Fibroblast of lung (primary cell): Measurements from ENCODE around the gene ASAP3. TPM values are rescaled to one million over a fixed set of nuclear protein-coding genes. Genes with fewer than 3 reads are reported as not detected.
A peak's percentile ranks its signal among the peaks of the same experiment; 100 is the strongest.

Experiments used
- DNase-seq, 2 donors: peaks; one replicate each; pipeline versions ENCODE4 v3.0.0 to v3.0.0-alpha.2; 2010; ENCODE audit warnings: low read depth in 2 of 2
- H2AFZ ChIP-seq: 2 replicates; pipeline ENCODE4 v1.5.1; 2012; ENCODE audit warnings: low read length, control low read depth, inconsistent platforms
- H3K27ac ChIP-seq: 2 replicates; pipeline ENCODE4 v1.5.1; 2011; ENCODE audit warnings: low read length, control low read depth; ENCODE audit not compliant: insufficient read depth
- H3K27me3 ChIP-seq: 2 replicates; pipeline ENCODE4 v1.5.1; 2011; ENCODE audit warnings: mild to moderate bottlenecking, low read length; ENCODE audit not compliant: control insufficient read depth, insufficient read depth
- H3K36me3 ChIP-seq: 2 replicates; pipeline ENCODE4 v1.5.1; 2011; ENCODE audit warnings: low read length; ENCODE audit not compliant: control insufficient read depth, insufficient read depth
- H3K4me1 ChIP-seq: 2 replicates; pipeline ENCODE4 v1.5.1; 2011; ENCODE audit warnings: low read length; ENCODE audit not compliant: control insufficient read depth, insufficient read depth; ENCODE audit errors: extremely low read depth
- H3K4me2 ChIP-seq: 2 replicates; pipeline ENCODE4 v1.5.1; 2011; ENCODE audit warnings: low read length, control low read depth; ENCODE audit not compliant: insufficient read depth; ENCODE audit errors: extremely low read depth
- H3K4me3 ChIP-seq, 4 experiments: fragments of 200-600 bp in 1 of 4; sonication (generic) in 1 of 4; replicated peaks in 1 of 4; 2 replicates each; pipeline ENCODE4 v1.5.1; 2011 to 2016; ENCODE audit warnings: low read length in 4 of 4, low read depth in 3 of 4, mild to moderate bottlenecking in 3 of 4, control low read depth in 2 of 4, inconsistent platforms in 1 of 4, mixed read lengths in 1 of 4; ENCODE audit not compliant: insufficient read depth in 1 of 4; ENCODE audit errors: control extremely low read depth in 1 of 4
- H3K79me2 ChIP-seq: 2 replicates; pipeline ENCODE4 v1.5.1; 2012; ENCODE audit warnings: mild to moderate bottlenecking, low read length, inconsistent platforms; ENCODE audit not compliant: control insufficient read depth, insufficient read depth
- H3K9ac ChIP-seq: 2 replicates; pipeline ENCODE4 v1.5.1; 2011; ENCODE audit warnings: mild to moderate bottlenecking, low read length, control low read depth; ENCODE audit not compliant: insufficient read depth
- H3K9me3 ChIP-seq: 2 replicates; pipeline ENCODE4 v1.5.1; 2012; ENCODE audit warnings: low read depth, low read length; ENCODE audit not compliant: control insufficient read depth, insufficient read depth
- H4K20me1 ChIP-seq: 2 replicates; pipeline ENCODE4 v1.5.1; 2011; ENCODE audit warnings: low read length; ENCODE audit not compliant: control insufficient read depth, insufficient read depth; ENCODE audit errors: extremely low read depth
- EZH2 ChIP-seq: IDR thresholded peaks from 2 replicates; pipeline ENCODE4 v1.5.1; 2012; ENCODE audit warnings: low read length, control low read depth, mild to moderate bottlenecking; ENCODE audit errors: missing control alignments
- polyA plus RNA-seq, 2 donors: library from polyadenylated mRNA; depleted of rRNA in 1 of 2; stranded (reverse) in 1 of 2; unstranded in 1 of 2; fragments of >200 nt; gene quantifications; 2 replicates each; pipeline ENCODE4 v1.2.1, GENCODE V29; 2011 to 2012; ENCODE audit warnings: missing spikeins in 1 of 2
- total RNA-seq: library from RNA; depleted of rRNA; stranded (reverse); fragments of >200 nt; gene quantifications from 2 replicates; pipeline ENCODE4 v1.2.1, GENCODE V29; 2014
- TF ChIP-seq, protein P1 (sequence below), 2 donors: IDR thresholded peaks in 1 of 2; conservative IDR thresholded peaks in 1 of 2; 1 replicate in 1 of 2; 2 replicates in 1 of 2; pipeline ENCODE4 v1.5.1; 2011 to 2012; ENCODE audit warnings: low read length in 2 of 2, control low read depth in 1 of 2, inconsistent platforms in 1 of 2, low read depth in 1 of 2, mild to moderate bottlenecking in 1 of 2

Gene ASAP3
- total and polyA plus RNA-seq, 2 donors (not counting 1 experiment from before 2014, with no cell fraction given) = 14.2 to 73.2 TPM

DNA sequence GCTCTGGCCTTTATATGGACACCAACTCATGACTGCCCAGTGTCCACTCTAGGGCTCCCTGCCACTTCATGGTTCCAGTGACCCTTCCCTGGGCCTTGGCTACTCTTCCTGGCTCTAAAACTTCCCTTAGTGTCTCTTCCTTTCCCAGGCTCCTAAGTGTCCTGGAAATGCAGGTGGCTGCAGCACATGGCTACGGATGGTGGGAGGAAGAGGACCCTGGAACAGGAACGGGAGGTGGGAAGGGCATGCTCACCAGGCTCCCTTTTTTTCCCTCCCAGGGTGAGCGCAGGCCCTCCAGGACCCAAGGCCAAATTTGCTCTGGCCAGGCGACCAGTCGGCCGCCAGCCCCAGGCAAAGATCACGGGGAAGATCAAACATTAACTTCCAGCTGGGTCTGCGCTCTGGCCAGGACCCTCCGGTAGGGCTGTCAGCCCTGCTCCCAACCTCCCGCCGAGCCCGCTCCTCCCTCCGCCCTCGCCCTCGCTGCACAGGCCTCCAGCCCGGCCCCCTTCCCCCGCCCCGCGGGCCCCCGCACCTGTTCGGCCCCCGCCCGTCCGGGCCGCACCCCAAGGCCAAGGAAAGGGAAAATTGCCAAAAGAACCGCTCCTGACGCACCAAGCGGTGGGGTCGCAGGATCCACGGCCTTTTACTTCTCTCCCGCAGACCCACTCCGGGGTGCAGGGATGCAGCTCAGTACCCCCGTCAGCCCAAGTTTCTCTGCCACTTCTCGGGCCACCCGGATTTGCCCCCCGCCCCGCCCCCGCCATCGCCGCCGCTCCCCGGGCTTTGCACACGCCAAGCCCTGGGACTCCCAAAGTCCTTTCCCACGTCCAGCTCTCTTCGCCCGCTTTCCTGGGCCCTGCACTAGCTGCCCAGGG is 60.3 kb downstream of the ASAP3 start:
- Histone ChIP-seq H2AFZ (no peak overlapping the region), H3K4me3 (peak overlapping the region; percentile 25 to 61 (median 47)), H3K27ac (no peak overlapping the region), H4K20me1 (no peaks in the 10 kb centered on the region), H3K36me3 (no peaks in the 10 kb centered on the region), H3K4me1 (peaks cover 9% of the 10 kb centered on the region), H3K79me2 (no peaks in the 10 kb centered on the region), H3K27me3 (no peaks in the 10 kb centered on the region), H3K4me2 (peak overlapping the region; percentile 81), H3K9me3 (no peaks in the 10 kb centered on the region), H3K9ac (peak overlapping the region; percentile 20)
- DNase-seq = no peak
- TF ChIP-seq, protein P1, sequence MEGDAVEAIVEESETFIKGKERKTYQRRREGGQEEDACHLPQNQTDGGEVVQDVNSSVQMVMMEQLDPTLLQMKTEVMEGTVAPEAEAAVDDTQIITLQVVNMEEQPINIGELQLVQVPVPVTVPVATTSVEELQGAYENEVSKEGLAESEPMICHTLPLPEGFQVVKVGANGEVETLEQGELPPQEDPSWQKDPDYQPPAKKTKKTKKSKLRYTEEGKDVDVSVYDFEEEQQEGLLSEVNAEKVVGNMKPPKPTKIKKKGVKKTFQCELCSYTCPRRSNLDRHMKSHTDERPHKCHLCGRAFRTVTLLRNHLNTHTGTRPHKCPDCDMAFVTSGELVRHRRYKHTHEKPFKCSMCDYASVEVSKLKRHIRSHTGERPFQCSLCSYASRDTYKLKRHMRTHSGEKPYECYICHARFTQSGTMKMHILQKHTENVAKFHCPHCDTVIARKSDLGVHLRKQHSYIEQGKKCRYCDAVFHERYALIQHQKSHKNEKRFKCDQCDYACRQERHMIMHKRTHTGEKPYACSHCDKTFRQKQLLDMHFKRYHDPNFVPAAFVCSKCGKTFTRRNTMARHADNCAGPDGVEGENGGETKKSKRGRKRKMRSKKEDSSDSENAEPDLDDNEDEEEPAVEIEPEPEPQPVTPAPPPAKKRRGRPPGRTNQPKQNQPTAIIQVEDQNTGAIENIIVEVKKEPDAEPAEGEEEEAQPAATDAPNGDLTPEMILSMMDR (conservative IDR thresholded peaks at IDR 0.05 in 1 of 2, IDR thresholded peaks at IDR 0.05 in 1 of 2; ENCODE audit: low read depth in 1 of 2, low read length in 2 of 2) = no peak
- no peak for TF ChIP-seq EZH2

DNA sequence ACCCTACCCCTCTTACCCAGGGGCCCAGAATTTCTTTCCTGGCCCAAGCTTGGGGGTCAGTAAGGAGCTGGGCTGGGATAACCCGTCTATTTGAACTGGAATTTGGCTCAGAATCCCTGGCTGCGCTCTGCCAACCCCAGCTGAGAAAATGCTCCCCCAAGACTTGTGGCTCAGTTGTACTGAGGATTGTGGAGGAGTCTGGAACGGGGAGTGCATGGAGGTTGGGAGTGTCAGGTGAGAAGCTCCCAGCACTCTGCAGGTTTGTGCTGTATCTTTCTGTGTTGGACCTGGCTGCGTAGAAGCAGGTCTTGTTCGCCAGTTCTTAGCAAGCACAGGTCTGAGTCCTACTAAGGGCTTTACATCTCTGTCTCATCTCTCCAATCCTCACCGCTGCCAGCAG is 61.0 kb downstream of the ASAP3 start:
- H3K36me3 ChIP-seq = no peaks in the 10 kb centered on the region
- H3K27ac ChIP-seq = peak overlapping the region; percentile 61
- peaks cover 9% of the 10 kb centered on the region for H3K4me1 ChIP-seq
- peak overlapping the region in 1 of 4 experiments; percentile 61 for H3K4me3 ChIP-seq
- no peaks in the 10 kb centered on the region for H3K9me3 ChIP-seq
- H3K9ac ChIP-seq = no peak overlapping the region
- no peaks in the 10 kb centered on the region for H4K20me1 ChIP-seq
- no peak for DNase-seq
- no peaks in the 10 kb centered on the region for H3K27me3 ChIP-seq
- H3K79me2 ChIP-seq = no peaks in the 10 kb centered on the region
- no peak overlapping the region for H2AFZ ChIP-seq
- no peak for TF ChIP-seq EZH2
- TF ChIP-seq, protein P1 (conservative IDR thresholded peaks at IDR 0.05 in 1 of 2, IDR thresholded peaks at IDR 0.05 in 1 of 2; ENCODE audit: low read depth in 1 of 2, low read length in 2 of 2) = no peak
- no peak overlapping the region for H3K4me2 ChIP-seq

DNA sequence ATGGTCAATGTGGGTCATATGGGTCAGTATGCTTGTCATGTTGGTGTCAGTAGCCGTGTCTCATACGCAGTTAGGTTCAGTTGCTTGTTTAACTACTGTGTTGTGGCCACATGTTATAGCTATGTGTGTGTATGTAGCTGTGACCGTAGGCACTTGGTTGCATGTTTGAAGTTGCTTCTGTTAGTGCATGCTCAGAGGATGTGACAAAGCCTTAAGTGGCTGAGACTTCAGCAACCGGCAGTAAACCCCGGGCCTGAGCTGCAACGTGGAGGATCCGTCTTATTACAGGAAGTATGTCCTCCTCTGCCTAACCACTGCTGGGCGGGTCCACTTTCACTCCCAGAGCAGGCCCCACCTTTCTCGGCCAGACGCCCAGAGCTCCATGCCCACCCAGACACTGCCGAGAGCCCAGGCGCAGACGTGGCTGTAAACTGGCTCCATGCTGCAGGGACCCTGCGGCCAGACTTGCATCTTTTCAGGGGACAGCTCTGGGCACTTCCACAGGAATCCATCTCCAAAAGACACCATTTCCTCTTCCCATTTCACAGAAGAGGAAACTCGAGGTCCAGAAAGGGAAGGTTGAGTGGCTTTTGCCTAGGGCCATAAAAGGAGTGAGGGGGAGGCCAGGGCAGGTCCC is 61.6 kb downstream of the ASAP3 start:
- peak; percentile 81 to 82 for DNase-seq
- Histone ChIP-seq H3K27me3 (no peaks in the 10 kb centered on the region), H2AFZ (peak overlapping the region; percentile 84)

More for the DNA sequence above, 61.6 kb downstream of the ASAP3 start:
- Histone ChIP-seq H3K4me1 (peaks cover 11% of the 10 kb centered on the region), H3K27ac (peak overlapping the region; percentile 61), H4K20me1 (no peaks in the 10 kb centered on the region), H3K4me3 (peak overlapping the region in 1 of 4 experiments; percentile 18), H3K4me2 (peak overlapping the region; percentile 65), H3K36me3 (no peaks in the 10 kb centered on the region), H3K9ac (no peak overlapping the region), H3K9me3 (no peaks in the 10 kb centered on the region), H3K79me2 (no peaks in the 10 kb centered on the region)
- TF ChIP-seq EZH2 = no peak
- TF ChIP-seq, protein P1 (conservative IDR thresholded peaks at IDR 0.05 in 1 of 2, IDR thresholded peaks at IDR 0.05 in 1 of 2; ENCODE audit: low read depth in 1 of 2, low read length in 2 of 2) = no peak
